Prostate gland (tissue), 2 donors: ENCODE measurements around the gene CYRIA. TPM values are rescaled to one million over a fixed set of nuclear protein-coding genes. Genes with fewer than 3 reads are reported as not detected.

Source experiments
- DNase-seq: peaks from one replicate; pipeline ENCODE4 v3.0.0-alpha.2; 2019; ENCODE audit warnings: low spot score
- H3K27ac ChIP-seq, 2 donors: fragments of 200-600 bp; sonication (generic); 2 replicates each; pipeline ENCODE4 v1.5.1; 2017 to 2019
- H3K27me3 ChIP-seq: fragments of 200-600 bp; sonication (generic); replicated peaks from 2 replicates; pipeline ENCODE4 v1.5.1; 2019; ENCODE audit not compliant: insufficient read depth
- H3K36me3 ChIP-seq, 2 donors: fragments of 200-600 bp; sonication (generic); 1 replicate in 1 of 2; 2 replicates in 1 of 2; pipeline versions ENCODE4 v1.5.1 to v1.8.1; 2017 to 2019
- H3K4me1 ChIP-seq: fragments of 200-600 bp; sonication (generic); replicated peaks from 2 replicates; pipeline ENCODE4 v1.5.1; 2019
- H3K4me3 ChIP-seq, 2 donors: fragments of 200-600 bp; sonication (generic); 2 replicates each; pipeline ENCODE4 v1.5.1; 2017 to 2019
- H3K9me3 ChIP-seq: fragments of 200-600 bp; sonication (generic); 2 replicates; pipeline ENCODE4 v1.5.1; 2017
- CTCF ChIP-seq, 4 experiments: fragments of 200-600 bp in 2 of 4; fragments of 450-650 bp in 2 of 4; sonication (generic) in 2 of 4; IDR thresholded peaks; 1 replicate in 3 of 4; 2 replicates in 1 of 4; pipeline ENCODE4 v1.5.1; 2016 to 2019; ENCODE audit warnings: antibody characterized with exemption in 4 of 4, mild to moderate bottlenecking in 2 of 4, moderate library complexity in 2 of 4
- POLR2A ChIP-seq: fragments of 450-650 bp; IDR thresholded peaks from one replicate; pipeline ENCODE4 v1.6.1; 2016; ENCODE audit warnings: antibody characterized with exemption, mild to moderate bottlenecking
- POLR2AphosphoS5 ChIP-seq: sonication (generic); formaldehyde crosslinking; IDR thresholded peaks from one replicate; pipeline ENCODE4 v1.6.1; 2017; ENCODE audit warnings: antibody characterized with exemption
- WGBS: methylation state at CpG from one replicate; pipeline ENCODE4 v1.1.5; 2018; 5-methylcytosine and 5-hydroxymethylcytosine counted together
- intact Hi-C: fragments of 100-400 bp; cut with DNase I; formaldehyde crosslinking; loops from one replicate; pipeline ENCODE4 v1.14.2; 2022
- total RNA-seq, 2 donors: library from RNA; depleted of rRNA; stranded (reverse); fragments of >200 nt; gene quantifications; one replicate each; pipeline ENCODE4 v1.1.0, GENCODE V29; 2016

The CYRIA gene
- total RNA-seq, 2 donors from 2014 or later = 6.5 to 10.3 TPM

- H3K27ac ChIP-seq = no peak overlapping the region
Observed at GRCh38 chr2:16675781-16676180, 10.1 kb upstream of the CYRIA start.

GRCh38 chr2:16674154-16674553, 8.5 kb upstream of the CYRIA start:
- Histone ChIP-seq H3K27ac (no peak overlapping the region), H3K4me3 (no peak overlapping the region), H3K36me3 (no peaks in the 10 kb centered on the region), H3K27me3 (no peaks in the 10 kb centered on the region), H3K4me1 (no peaks in the 10 kb centered on the region), H3K9me3 (no peaks in the 10 kb centered on the region)
- intact Hi-C loops = no loop called here
- TF ChIP-seq POLR2A (no peak), CTCF (IDR thresholded peaks at IDR 0.05) (no peak), POLR2AphosphoS5 (no peak)
- no peak for DNase-seq
- 90% methylated on average over 1 of the region's 1 CpG for WGBS

More at GRCh38 chr2:16675781-16676180, 10.1 kb upstream of the CYRIA start:
- 89% methylated on average over 3 of the region's 3 CpGs for WGBS
- H3K9me3 ChIP-seq = no peaks in the 10 kb centered on the region
- no peaks in the 10 kb centered on the region for H3K36me3 ChIP-seq
- H3K4me3 ChIP-seq = no peak overlapping the region
- DNase-seq = no peak
- no peaks in the 10 kb centered on the region for H3K27me3 ChIP-seq
- H3K4me1 ChIP-seq = no peaks in the 10 kb centered on the region
- intact Hi-C loops = no loop called here
- TF ChIP-seq CTCF (IDR thresholded peaks at IDR 0.05) (no peak), POLR2A (no peak), POLR2AphosphoS5 (no peak)

GRCh38 chr2:16671760-16672159, 6.1 kb upstream of the CYRIA start:
- Histone ChIP-seq H3K4me3 (no peak overlapping the region), H3K9me3 (no peaks in the 10 kb centered on the region), H3K27ac (no peak overlapping the region), H3K4me1 (no peaks in the 10 kb centered on the region), H3K27me3 (no peaks in the 10 kb centered on the region), H3K36me3 (no peaks in the 10 kb centered on the region)
- WGBS = 92% methylated on average over 1 of the region's 1 CpG
- DNase-seq = no peak
- intact Hi-C loops = no loop called here
- TF ChIP-seq POLR2A (no peak), POLR2AphosphoS5 (no peak), CTCF (IDR thresholded peaks at IDR 0.05) (no peak)

- Histone ChIP-seq H3K27ac (no peak overlapping the region), H3K4me3 (no peak overlapping the region), H3K27me3 (no peaks in the 10 kb centered on the region), H3K36me3 (no peaks in the 10 kb centered on the region), H3K9me3 (no peaks in the 10 kb centered on the region), H3K4me1 (no peaks in the 10 kb centered on the region)
- no peak for TF ChIP-seq CTCF (IDR thresholded peaks at IDR 0.05)
- TF ChIP-seq POLR2A = no peak
- no peak for TF ChIP-seq POLR2AphosphoS5
- intact Hi-C loops = loop anchor here (10.0 kb wide), 1 partner anchor 1085 kb away; the partner anchor contains the start of genes GEN1 and SMC6
- no peak for DNase-seq
- WGBS = 32% methylated on average over 3 of the region's 3 CpGs
Observed at GRCh38 chr2:16669388-16669787, 3.8 kb upstream of the CYRIA start.

- Histone ChIP-seq H3K27me3 (no peaks in the 10 kb centered on the region), H3K36me3 (no peaks in the 10 kb centered on the region), H3K4me3 (peak overlapping the region in 1 of 2 donors; percentile 61), H3K4me1 (no peaks in the 10 kb centered on the region), H3K9me3 (no peaks in the 10 kb centered on the region), H3K27ac (peak overlapping the region in 1 of 2 donors; percentile 31)
- 38% methylated on average over 8 of the region's 8 CpGs for WGBS
- intact Hi-C loops = loop anchor here (10.0 kb wide), 1 partner anchor 1088 kb away; the partner anchor contains the start of genes GEN1 and SMC6
- DNase-seq = no peak
- TF ChIP-seq POLR2A (no peak), CTCF (IDR thresholded peaks at IDR 0.05) (no peak), POLR2AphosphoS5 (no peak)
Observed at GRCh38 chr2:16666449-16666801, 791 bp upstream of the CYRIA start.
